OCI-LY7 (cell line): ENCODE data around the gene ABLIM1. TPM values are rescaled to one million over a fixed set of nuclear protein-coding genes. Genes with fewer than 3 reads are reported as not detected.

Experiments
- BruUV-seq: library from RNA; stranded (reverse); fragments of 400-500 nt; replicated peaks from 2 replicates; lab custom pipeline; 2021; lab: Mats Ljungman, UMichigan
- CTCF ChIA-PET: fragments of 300-600 bp; sonication (Branson Sonifier 250); formaldehyde crosslinking; loops from one replicate; lab custom pipeline; 2022; ENCODE audit warnings: antibody characterized with exemption; ENCODE audit not compliant: unreplicated experiment; lab: Charles Lee
- POLR2A ChIA-PET: fragments of 300-600 bp; sonication (Branson Sonifier 250); formaldehyde crosslinking; loops from one replicate; lab custom pipeline; 2022; ENCODE audit warnings: antibody characterized with exemption; lab: Charles Lee
- DNase-seq: peaks from one replicate; pipeline ENCODE4 v3.0.0-alpha.2; 2015; ENCODE audit warnings: low spot score
- H2AFZ ChIP-seq: fragments of 200-600 bp; sonication (generic), shearing (Covaris generic); 2 replicates; pipeline ENCODE4 v1.6.1; 2014; ENCODE audit warnings: mild to moderate bottlenecking, antibody characterized with exemption, low read length, moderate library complexity
- H3K27ac ChIP-seq: fragments of 200-600 bp; sonication (generic); 2 replicates; pipeline ENCODE4 v1.5.1; 2014; ENCODE audit warnings: mixed run types, low read depth, mild to moderate bottlenecking, moderate library complexity, low read length, inconsistent platforms; ENCODE audit not compliant: poor library complexity, severe bottlenecking
- H3K36me3 ChIP-seq: fragments of 200-600 bp; sonication (generic); 2 replicates; pipeline ENCODE4 v1.6.1; 2014; ENCODE audit warnings: mild to moderate bottlenecking, antibody characterized with exemption, low read length, moderate library complexity, mixed read lengths; ENCODE audit not compliant: insufficient read depth
- H3K4me1 ChIP-seq: fragments of 200-600 bp; sonication (generic); 2 replicates; pipeline ENCODE4 v1.5.1; 2014; ENCODE audit warnings: mild to moderate bottlenecking, low read length; ENCODE audit not compliant: insufficient read depth, poor library complexity, severe bottlenecking
- H3K4me2 ChIP-seq: fragments of 200-600 bp; sonication (generic); 2 replicates; pipeline ENCODE4 v1.6.1; 2014; ENCODE audit warnings: mild to moderate bottlenecking, low read length
- H3K4me3 ChIP-seq: fragments of 200-600 bp; sonication (generic); 2 replicates; pipeline ENCODE4 v1.5.1; 2014; ENCODE audit warnings: mild to moderate bottlenecking, low read depth, low read length; ENCODE audit not compliant: poor library complexity, severe bottlenecking
- H3K79me2 ChIP-seq: fragments of 200-600 bp; sonication (generic); 2 replicates; pipeline ENCODE4 v1.6.1; 2016; ENCODE audit warnings: low read depth, mild to moderate bottlenecking, low read length, moderate library complexity, mixed read lengths; ENCODE audit not compliant: insufficient read depth
- H3K9me2 ChIP-seq: fragments of 200-600 bp; sonication (generic); 2 replicates; pipeline ENCODE4 v1.6.1; 2016; ENCODE audit warnings: mild to moderate bottlenecking, low read length, mixed read lengths; ENCODE audit not compliant: insufficient read depth
- H3K9me3 ChIP-seq: fragments of 200-600 bp; sonication (generic); 2 replicates; pipeline ENCODE4 v1.6.1; 2014; ENCODE audit warnings: mild to moderate bottlenecking, mixed run types, low read length, mixed read lengths
- H4K20me1 ChIP-seq: fragments of 200-600 bp; sonication (generic); 2 replicates; pipeline ENCODE4 v1.6.1; 2014; ENCODE audit warnings: mild to moderate bottlenecking, antibody characterized with exemption, low read length, moderate library complexity, mixed read lengths; ENCODE audit not compliant: insufficient read depth
- CTCF ChIP-seq: fragments of 200-600 bp; sonication (generic); conservative IDR thresholded peaks from 2 replicates; pipeline ENCODE4 v1.5.1; 2014; ENCODE audit warnings: mild to moderate bottlenecking, antibody characterized with exemption, low read length, moderate library complexity, mixed read lengths
- EZH2phosphoT487 ChIP-seq: fragments of 200-600 bp; sonication (generic); IDR thresholded peaks from 2 replicates; pipeline ENCODE4 v1.6.1; 2018; ENCODE audit warnings: low read depth, borderline replicate concordance, mild to moderate bottlenecking, mixed run types, antibody characterized with exemption, low read length, moderate library complexity, mixed read lengths
- intact Hi-C: fragments of 100-400 bp; cut with micrococcal nuclease; formaldehyde crosslinking; loops from one replicate; pipeline ENCODE4 v1.10.0; 2022; ENCODE audit not compliant: unreplicated experiment
- total RNA-seq, 2 experiments: library from RNA; depleted of rRNA in 1 of 2; stranded (reverse); fragments of >200 nt in 1 of 2; shearing (Covaris generic) in 1 of 2; gene quantifications; 2 replicates each; pipeline ENCODE4 v1.2.3, GENCODE V29; 2014 to 2022

Gene ABLIM1
- total RNA-seq, 2 experiments from 2014 or later: 94.2 to 268 TPM

- intact Hi-C loops: loop anchor here (5.0 kb wide), 2 partner anchors 281 to 369 kb away; partner anchors contain the start of genes CCDC186 and FHIP2A
- ChIA-PET POLR2A (interaction anchor here (0.6 to 12.1 kb wide), 11 partner anchors 8 to 252 kb away, joined by 3 to 192 read pairs (median 6); no protein-coding TSS in a partner anchor), CTCF (interaction anchor here (0.6 to 1.8 kb wide), 4 partner anchors 26 to 237 kb away, joined by 3 to 5 read pairs (median 4); no protein-coding TSS in a partner anchor)
- Histone ChIP-seq H3K9me2 (no peaks in the 10 kb centered on the region), H3K9me3 (no peaks in the 10 kb centered on the region; the same call in 1 of the 2 replicates), H3K4me3 (no peak overlapping the region), H3K79me2 (no peaks in the 10 kb centered on the region), H3K27ac (peak overlapping the region; percentile 34), H3K36me3 (no peaks in the 10 kb centered on the region; the same call in 1 of the 2 replicates), H4K20me1 (no peaks in the 10 kb centered on the region), H3K4me2 (peak overlapping the region; percentile 96), H3K4me1 (peaks cover 89% of the 10 kb centered on the region), H2AFZ (peak overlapping the region; percentile 92)
- peak; percentile 24 for DNase-seq
- no TSS peak for BruUV-seq
- no peak for TF ChIP-seq CTCF
- TF ChIP-seq EZH2phosphoT487: no peak
Measured at GRCh38 chr10:114541081-114541796, 116.8 kb downstream of the ABLIM1 start.

GRCh38 chr10:114540236-114540635, 117.8 kb downstream of the ABLIM1 start:
- no peaks in the 10 kb centered on the region; the same call in 1 of the 2 replicates for H3K36me3 ChIP-seq
- H3K9me3 ChIP-seq: no peaks in the 10 kb centered on the region; the same call in 1 of the 2 replicates
- no peak for DNase-seq
- no peaks in the 10 kb centered on the region for H4K20me1 ChIP-seq
- TF ChIP-seq CTCF: no peak
- no peak for TF ChIP-seq EZH2phosphoT487
- H3K79me2 ChIP-seq: no peaks in the 10 kb centered on the region
- no TSS peak for BruUV-seq
- H2AFZ ChIP-seq: peak overlapping the region; percentile 92; the same call in 1 of the 2 replicates
- H3K4me3 ChIP-seq: no peak overlapping the region
- intact Hi-C loops: loop anchor here (5.0 kb wide), 2 partner anchors 282 to 368 kb away; partner anchors contain the start of genes CCDC186 and FHIP2A
- CTCF ChIA-PET: no interaction called here
- POLR2A ChIA-PET: interaction anchor here (0.6 to 12.1 kb wide), 4 partner anchors 7 to 352 kb away, joined by 3 to 192 read pairs (median 62); no protein-coding TSS in a partner anchor
- peaks cover 80% of the 10 kb centered on the region for H3K4me1 ChIP-seq
- peak overlapping the region; percentile 65; the same call in 1 of the 2 replicates for H3K4me2 ChIP-seq
- H3K27ac ChIP-seq: no peak overlapping the region
- H3K9me2 ChIP-seq: no peaks in the 10 kb centered on the region
